PC-9 (cell line): ENCODE measurements around the gene RPTOR. TPM values are rescaled to one million over a fixed set of nuclear protein-coding genes. Genes with fewer than 3 reads are reported as not detected.

ENCODE experiments used
- BruUV-seq: library from RNA; stranded (reverse); fragments of 400-500 nt; replicated peaks from 2 replicates; lab custom pipeline; 2021; lab: Mats Ljungman, UMichigan
- CTCF ChIA-PET: fragments of 300-600 bp; sonication (Branson Sonifier 250); formaldehyde crosslinking; loops from one replicate; lab custom pipeline; 2022; ENCODE audit warnings: antibody characterized with exemption; lab: Charles Lee
- POLR2A ChIA-PET: fragments of 300-600 bp; sonication (Branson Sonifier 250); formaldehyde crosslinking; loops from one replicate; lab custom pipeline; 2022; ENCODE audit warnings: antibody characterized with exemption; ENCODE audit not compliant: unreplicated experiment; lab: Charles Lee
- DNase-seq, 2 experiments: peaks; one replicate each; pipeline versions ENCODE4 v3.0.0 to v3.0.0-alpha.2; 2015 to 2022; ENCODE audit warnings: mixed read lengths in 1 of 2
- H2AFZ ChIP-seq: fragments of 200-600 bp; sonication (generic); 2 replicates; pipeline ENCODE4 v1.8.1; 2017; ENCODE audit warnings: antibody characterized with exemption
- H3F3A ChIP-seq: fragments of 200-600 bp; sonication (generic); 2 replicates; pipeline ENCODE4 v1.8.1; 2017; ENCODE audit warnings: antibody characterized with exemption, mild to moderate bottlenecking, low read depth; ENCODE audit not compliant: insufficient read depth
- H3K27ac ChIP-seq: fragments of 200-600 bp; sonication (generic); 2 replicates; pipeline ENCODE4 v1.6.1; 2016; ENCODE audit warnings: mixed run types
- H3K27me3 ChIP-seq: fragments of 200-600 bp; sonication (generic); 2 replicates; pipeline ENCODE4 v1.6.1; 2016; ENCODE audit warnings: low read depth, mixed run types; ENCODE audit not compliant: insufficient read depth
- H3K36me3 ChIP-seq: fragments of 200-600 bp; sonication (generic); 2 replicates; pipeline ENCODE4 v1.6.1; 2016; ENCODE audit warnings: low read depth, mixed run types
- H3K4me1 ChIP-seq: fragments of 200-600 bp; sonication (generic); replicated peaks from 2 replicates; pipeline ENCODE4 v1.6.1; 2016; ENCODE audit warnings: mixed run types; ENCODE audit not compliant: insufficient read depth
- H3K4me2 ChIP-seq: fragments of 200-600 bp; sonication (generic); 2 replicates; pipeline ENCODE4 v1.6.1; 2017; ENCODE audit warnings: mixed run types
- H3K4me3 ChIP-seq: fragments of 200-600 bp; sonication (generic); 2 replicates; pipeline ENCODE4 v1.6.1; 2016; ENCODE audit warnings: mixed run types
- H3K79me2 ChIP-seq: fragments of 200-600 bp; sonication (generic); 2 replicates; pipeline ENCODE4 v1.6.1; 2017; ENCODE audit warnings: low read depth, mixed run types
- H3K9me2 ChIP-seq: fragments of 200-600 bp; sonication (generic); 2 replicates; pipeline ENCODE4 v1.8.1; 2017; ENCODE audit warnings: mild to moderate bottlenecking; ENCODE audit not compliant: insufficient read depth
- H3K9me3 ChIP-seq: fragments of 200-600 bp; sonication (generic); 2 replicates; pipeline ENCODE4 v1.8.1; 2016; ENCODE audit warnings: low read depth; ENCODE audit not compliant: insufficient read depth
- H4K20me1 ChIP-seq: fragments of 200-600 bp; sonication (generic); 2 replicates; pipeline ENCODE4 v1.8.1; 2017; ENCODE audit not compliant: insufficient read depth
- EZH2 ChIP-seq: fragments of 200-600 bp; sonication (generic); IDR thresholded peaks from 2 replicates; pipeline ENCODE4 v1.8.0; 2017; ENCODE audit warnings: antibody characterized with exemption, low read depth
- intact Hi-C: fragments of 100-400 bp; cut with micrococcal nuclease; formaldehyde crosslinking; loops from one replicate; pipeline ENCODE4 v1.10.0; 2022; ENCODE audit not compliant: unreplicated experiment
- total RNA-seq: library from RNA; stranded (reverse); gene quantifications from 2 replicates; pipeline ENCODE4 v1.2.3, GENCODE V29; 2021
- TF ChIP-seq, protein P1 (sequence below): fragments of 200-600 bp; sonication (generic); conservative IDR thresholded peaks from 2 replicates; pipeline ENCODE4 v1.6.1; 2017; ENCODE audit warnings: mixed run types, antibody characterized with exemption, mild to moderate bottlenecking, moderate library complexity

Gene RPTOR
- total RNA-seq, 1 experiment from 2014 or later = 50.8 TPM

DNA sequence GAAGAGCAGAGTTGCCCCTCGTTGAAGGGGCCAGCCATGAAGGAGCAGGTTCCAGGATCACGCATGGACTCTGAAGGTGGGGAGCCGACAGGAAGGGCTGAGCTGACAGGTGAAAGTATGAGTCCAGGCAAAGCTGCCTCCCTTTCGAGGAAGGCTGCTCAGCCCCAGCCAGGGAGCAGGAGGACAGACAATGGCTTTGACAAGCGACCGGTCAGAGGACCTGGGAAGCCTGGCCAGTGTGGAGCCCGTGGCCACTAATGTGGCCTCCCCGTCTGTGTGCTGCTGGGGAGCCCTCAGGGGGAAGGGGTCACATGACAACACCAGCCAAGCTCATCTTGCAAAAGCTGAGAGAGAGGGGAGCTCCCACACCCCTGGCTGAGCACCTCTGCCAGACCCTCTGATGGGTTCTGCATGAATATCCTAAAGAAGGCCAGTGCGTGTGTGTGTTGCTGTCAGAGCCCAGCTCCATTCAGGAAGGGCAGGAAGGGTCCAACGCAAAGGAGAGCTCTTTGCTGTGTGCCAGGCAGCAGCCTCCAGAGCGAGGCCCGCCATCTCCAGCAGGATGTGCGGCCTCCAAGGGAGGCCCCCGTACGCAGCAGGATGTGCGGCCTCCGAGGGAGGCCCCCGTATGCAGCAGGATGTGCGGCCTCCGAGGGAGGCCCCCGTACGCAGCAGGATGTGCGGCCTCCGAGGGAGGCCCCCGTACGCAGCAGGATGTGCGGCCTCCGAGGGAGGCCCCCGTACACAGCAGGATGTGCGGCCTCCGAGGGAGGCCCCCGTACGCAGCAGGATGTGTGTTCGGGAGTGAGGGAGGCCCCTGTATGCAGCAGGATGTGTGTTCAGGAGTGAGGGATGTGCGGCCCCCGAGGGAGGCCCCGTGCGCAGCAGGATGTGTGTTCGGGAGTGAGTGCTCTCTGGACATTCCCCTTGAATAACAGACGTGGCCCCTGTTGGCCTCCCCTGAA lies 344.9 kb downstream of the RPTOR start:
- no peak for DNase-seq
- H3K36me3 ChIP-seq = no peaks in the 10 kb centered on the region
- no peaks in the 10 kb centered on the region for H3K27me3 ChIP-seq
- H4K20me1 ChIP-seq = peaks cover 6% of the 10 kb centered on the region; the same call in 1 of the 2 replicates
- H3K9me3 ChIP-seq = no peaks in the 10 kb centered on the region
- TF ChIP-seq, protein P1, sequence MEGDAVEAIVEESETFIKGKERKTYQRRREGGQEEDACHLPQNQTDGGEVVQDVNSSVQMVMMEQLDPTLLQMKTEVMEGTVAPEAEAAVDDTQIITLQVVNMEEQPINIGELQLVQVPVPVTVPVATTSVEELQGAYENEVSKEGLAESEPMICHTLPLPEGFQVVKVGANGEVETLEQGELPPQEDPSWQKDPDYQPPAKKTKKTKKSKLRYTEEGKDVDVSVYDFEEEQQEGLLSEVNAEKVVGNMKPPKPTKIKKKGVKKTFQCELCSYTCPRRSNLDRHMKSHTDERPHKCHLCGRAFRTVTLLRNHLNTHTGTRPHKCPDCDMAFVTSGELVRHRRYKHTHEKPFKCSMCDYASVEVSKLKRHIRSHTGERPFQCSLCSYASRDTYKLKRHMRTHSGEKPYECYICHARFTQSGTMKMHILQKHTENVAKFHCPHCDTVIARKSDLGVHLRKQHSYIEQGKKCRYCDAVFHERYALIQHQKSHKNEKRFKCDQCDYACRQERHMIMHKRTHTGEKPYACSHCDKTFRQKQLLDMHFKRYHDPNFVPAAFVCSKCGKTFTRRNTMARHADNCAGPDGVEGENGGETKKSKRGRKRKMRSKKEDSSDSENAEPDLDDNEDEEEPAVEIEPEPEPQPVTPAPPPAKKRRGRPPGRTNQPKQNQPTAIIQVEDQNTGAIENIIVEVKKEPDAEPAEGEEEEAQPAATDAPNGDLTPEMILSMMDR = no peak
- no peak for TF ChIP-seq EZH2
- no peak overlapping the region for H2AFZ ChIP-seq
- CTCF ChIA-PET = no interaction called here
- intact Hi-C loops = no loop called here
- H3K4me1 ChIP-seq = peaks cover 31% of the 10 kb centered on the region
- H3K79me2 ChIP-seq = no peaks in the 10 kb centered on the region
- H3K4me2 ChIP-seq = no peak overlapping the region
- BruUV-seq = no TSS peak
- H3K9me2 ChIP-seq = no peaks in the 10 kb centered on the region
- H3K4me3 ChIP-seq = no peak overlapping the region
- peaks cover 21% of the 10 kb centered on the region for H3F3A ChIP-seq
- no peak overlapping the region for H3K27ac ChIP-seq
- POLR2A ChIA-PET = no interaction called here

DNA sequence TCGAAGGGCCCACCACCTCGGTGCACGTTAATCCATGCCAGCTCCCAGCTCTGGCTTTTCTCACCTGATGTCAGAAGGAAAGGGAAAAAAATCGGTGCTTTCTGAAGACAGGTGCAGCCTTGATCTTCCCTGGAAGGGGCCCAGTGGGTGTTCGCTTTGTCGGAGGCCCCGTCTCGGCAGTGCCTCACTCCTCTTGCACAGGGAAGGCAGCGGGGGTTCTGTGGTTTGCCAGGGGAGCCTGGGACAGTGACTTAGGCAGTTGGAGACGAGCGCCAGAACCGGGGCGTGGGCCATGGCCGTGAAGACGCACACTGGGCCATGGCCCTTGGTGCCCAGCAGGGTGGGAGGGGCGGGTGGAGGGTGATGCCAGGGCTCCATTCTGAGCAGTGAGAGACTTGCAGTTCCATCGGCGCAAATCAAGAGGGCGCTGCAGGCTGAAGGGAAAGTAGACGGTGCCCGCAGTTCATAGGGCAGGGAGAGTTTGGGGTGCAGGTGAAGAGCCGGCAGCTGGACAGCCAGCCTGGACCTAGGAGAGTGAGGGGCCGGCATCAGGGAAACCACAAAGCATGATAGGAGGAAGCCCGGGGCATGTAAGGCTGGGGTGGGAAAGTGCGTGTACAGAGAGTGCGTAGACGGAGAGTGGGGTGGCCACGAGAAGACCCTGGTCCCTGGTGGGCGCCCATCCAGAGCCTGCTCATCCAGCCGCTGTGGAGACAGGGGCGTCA lies 345.7 kb downstream of the RPTOR start:
- Histone ChIP-seq H3K4me3 (no peak overlapping the region), H3K4me1 (peaks cover 31% of the 10 kb centered on the region), H3K27me3 (no peaks in the 10 kb centered on the region), H2AFZ (no peak overlapping the region), H3K27ac (peak overlapping the region; percentile 95), H3F3A (peaks cover 21% of the 10 kb centered on the region), H3K36me3 (no peaks in the 10 kb centered on the region), H3K9me2 (no peaks in the 10 kb centered on the region), H4K20me1 (peaks cover 6% of the 10 kb centered on the region; the same call in 1 of the 2 replicates), H3K9me3 (no peaks in the 10 kb centered on the region), H3K4me2 (peak overlapping the region; percentile 73), H3K79me2 (no peaks in the 10 kb centered on the region)
- no peak for TF ChIP-seq EZH2
- no peak for DNase-seq
- no TSS peak for BruUV-seq
- ChIA-PET POLR2A (no interaction called here), CTCF (no interaction called here)
- intact Hi-C loops = no loop called here

DNA sequence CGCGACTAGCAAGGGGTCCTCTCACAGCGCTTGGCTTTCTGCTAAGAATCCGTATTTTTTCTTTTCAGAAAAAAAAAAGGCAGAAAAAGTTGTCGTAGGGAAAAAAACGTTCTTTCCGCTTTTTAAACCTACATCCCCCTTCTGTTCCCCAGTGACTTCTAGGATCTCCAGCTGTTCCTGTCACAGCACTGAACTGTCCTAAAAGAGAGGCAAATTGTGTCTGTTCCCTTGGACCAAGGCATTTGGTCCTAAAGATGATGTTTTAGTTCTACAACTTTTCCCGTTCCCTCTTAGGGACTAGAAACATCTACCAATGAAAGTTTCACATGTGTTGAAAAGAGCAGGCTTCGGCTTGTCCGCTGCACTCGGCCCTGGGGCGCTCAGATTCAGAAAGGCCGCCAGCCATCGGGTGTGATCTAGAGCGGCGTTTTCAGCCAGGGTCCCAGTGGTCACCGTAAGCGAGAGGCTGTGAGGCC lies 346.3 kb downstream of the RPTOR start:
- H3K36me3 ChIP-seq = no peaks in the 10 kb centered on the region
- ChIA-PET POLR2A (no interaction called here), CTCF (no interaction called here)
- no peaks in the 10 kb centered on the region for H3K9me3 ChIP-seq
- H4K20me1 ChIP-seq = peaks cover 6% of the 10 kb centered on the region; the same call in 1 of the 2 replicates
- peak overlapping the region; percentile 95 for H3K27ac ChIP-seq
- H3K79me2 ChIP-seq = no peaks in the 10 kb centered on the region
- intact Hi-C loops = loop anchor here (1.0 kb wide), 2 partner anchors 35 to 130 kb away; no protein-coding TSS in a partner anchor
- no peak for TF ChIP-seq EZH2
- TF ChIP-seq, protein P1 = no peak
- H3K4me3 ChIP-seq = peak overlapping the region; percentile 16; the same call in 1 of the 2 replicates
- BruUV-seq = no TSS peak
- no peak for DNase-seq
- no peaks in the 10 kb centered on the region for H3K27me3 ChIP-seq
- peaks cover 31% of the 10 kb centered on the region for H3K4me1 ChIP-seq
- H3F3A ChIP-seq = peaks cover 21% of the 10 kb centered on the region
- no peaks in the 10 kb centered on the region for H3K9me2 ChIP-seq
- H2AFZ ChIP-seq = no peak overlapping the region
- peak overlapping the region; percentile 73 for H3K4me2 ChIP-seq
